ENCODE data around the gene RPS2.
"Not testable (repeated sequence)": the region's sequence is repeated elsewhere in the genome, so short reads cannot be mapped to it uniquely, and the experiment has no call there.

Gene RPS2

GRCh38 chr16:1923299-1924034 lies 41.2 kb downstream of the RPS2 start:
- no peak overlapping the region for H3K27ac ChIP-seq
- no peak for TF ChIP-seq CTCF (conservative IDR thresholded peaks at IDR 0.05)

GRCh38 chr16:1922357-1922756 lies 42.3 kb downstream of the RPS2 start:
- TF ChIP-seq CTCF (conservative IDR thresholded peaks at IDR 0.05): no peak
- no peak overlapping the region for H3K27ac ChIP-seq

- H3K27ac ChIP-seq: no peak overlapping the region
- no peak for TF ChIP-seq CTCF (conservative IDR thresholded peaks at IDR 0.05)
Measured at GRCh38 chr16:1920727-1921171, 43.9 kb downstream of the RPS2 start.

- H3K27ac ChIP-seq: not testable (repeated sequence)
Measured at GRCh38 chr16:1920122-1920521, 44.5 kb downstream of the RPS2 start.

GRCh38 chr16:1919327-1919998 lies 45.2 kb downstream of the RPS2 start:
- no peak overlapping the region for H3K27ac ChIP-seq

GRCh38 chr16:1918351-1919326 lies 46.0 kb downstream of the RPS2 start, which contains the start of gene HS3ST6:
Gene HS3ST6 (minus strand): TSS chr16:1918415. CDS start chr16:1918323, 92 bp downstream.
- no peak for TF ChIP-seq CTCF (conservative IDR thresholded peaks at IDR 0.05)
- no peak within 1 kb of the TSS for H3K27ac ChIP-seq

More at GRCh38 chr16:1919327-1919998, 45.2 kb downstream of the RPS2 start:
- no peak for TF ChIP-seq CTCF (conservative IDR thresholded peaks at IDR 0.05)

- TF ChIP-seq CTCF (conservative IDR thresholded peaks at IDR 0.05): no peak
- H3K27ac ChIP-seq: no peak overlapping the region
Measured at GRCh38 chr16:1917665-1918350, 46.8 kb downstream of the RPS2 start.
